Hepatic stellate cell (primary cell): ENCODE measurements around the gene MED17.
A peak's percentile ranks its signal among the peaks of the same experiment; 100 is the strongest.

Source experiments
- DNase-seq: peaks from one replicate; pipeline ENCODE4 v3.0.0; 2011; ENCODE audit warnings: low spot score

MED17 gene

GRCh38 chr11:93817426-93818348 lies 33.6 kb downstream of the MED17 start:
- peak; percentile 25 for DNase-seq

- DNase-seq, result no peak
Observed at GRCh38 chr11:93819966-93820695, 36.0 kb downstream of the MED17 start.

- DNase-seq, result no peak
Observed at GRCh38 chr11:93820847-93821246, 36.8 kb downstream of the MED17 start.

GRCh38 chr11:93821617-93822016 lies 37.5 kb downstream of the MED17 start:
- DNase-seq, result no peak

GRCh38 chr11:93822359-93822758 lies 38.3 kb downstream of the MED17 start:
- DNase-seq, result no peak

- DNase-seq, result no peak
Observed at GRCh38 chr11:93823210-93823609, 39.1 kb downstream of the MED17 start.

GRCh38 chr11:93827363-93827762 lies 43.3 kb downstream of the MED17 start:
- DNase-seq, result no peak

GRCh38 chr11:93829598-93829997 lies 45.5 kb downstream of the MED17 start:
- no peak for DNase-seq

GRCh38 chr11:93831343-93832127 lies 47.5 kb downstream of the MED17 start:
- DNase-seq, result no peak

GRCh38 chr11:93832780-93833179 lies 48.7 kb downstream of the MED17 start:
- no peak for DNase-seq

GRCh38 chr11:93838967-93839366 lies 54.9 kb downstream of the MED17 start:
- DNase-seq, result no peak

GRCh38 chr11:93840180-93840579 lies 56.1 kb downstream of the MED17 start:
- DNase-seq, result no peak

GRCh38 chr11:93840981-93841380 lies 56.9 kb downstream of the MED17 start:
- DNase-seq, result no peak

- no peak for DNase-seq
Observed at GRCh38 chr11:93841446-93841845, 57.4 kb downstream of the MED17 start.

- DNase-seq, result no peak
Observed at GRCh38 chr11:93842034-93842433, 58.0 kb downstream of the MED17 start.

GRCh38 chr11:93842461-93842860 lies 58.4 kb downstream of the MED17 start:
- peak; percentile 37 for DNase-seq

- DNase-seq, result no peak
Observed at GRCh38 chr11:93843906-93844305, 59.8 kb downstream of the MED17 start.

GRCh38 chr11:93844568-93844967 lies 60.5 kb downstream of the MED17 start:
- no peak for DNase-seq

- DNase-seq, result peak; percentile 36
Observed at GRCh38 chr11:93845181-93846092, 61.4 kb downstream of the MED17 start.

- peak; percentile 54 for DNase-seq
Observed at GRCh38 chr11:93846411-93846810, 62.3 kb downstream of the MED17 start.

- no peak for DNase-seq
Observed at GRCh38 chr11:93849201-93849600, 65.1 kb downstream of the MED17 start.
